ENCODE measurements around the gene NMT1. TPM values are rescaled to one million over a fixed set of nuclear protein-coding genes. Genes with fewer than 3 reads are reported as not detected.

NMT1 gene
- total RNA-seq, 1 experiment from 2014 or later, result 173 TPM

- peak within 1 kb of the TSS; percentile 38; the same call in 1 of the 2 replicates for H3K27ac ChIP-seq (ENCODE audit: low read depth, low read length)
- no peaks in the 10 kb centered on the region for H3K27me3 ChIP-seq (ENCODE audit: insufficient read depth, low read length)
- H4K20me1 ChIP-seq (ENCODE audit: insufficient read depth), result no peaks in the 10 kb centered on the region
- DNase-seq (ENCODE audit: low read depth, low spot score) (peak; percentile 96), ATAC-seq (peak; percentile 73)
- H3K4me1 ChIP-seq (ENCODE audit: control insufficient read depth in 1 of 2, insufficient read depth in 2 of 2, low read length in 2 of 2), result peaks cover 16 to 36% of the 10 kb centered on the region in 2 experiments
- TF ChIP-seq ELF1 (IDR thresholded peaks at IDR 0.05; ENCODE audit: borderline replicate concordance, low read depth) (no peak), ZNF274 (IDR thresholded peaks at IDR 0.05; ENCODE audit: low read depth, low read length) (no peak), MAX (IDR thresholded peaks at IDR 0.05) (no peak), EZH2 (IDR thresholded peaks at IDR 0.05) (no peak), RAD21 (IDR thresholded peaks at IDR 0.05; ENCODE audit: low read depth) (peak; percentile 100), CBX3 (IDR thresholded peaks at IDR 0.05; ENCODE audit: low read depth) (peak; percentile 76; the same call in 1 of the 2 replicates), POLR2AphosphoS5 (IDR thresholded peaks at IDR 0.05; ENCODE audit: low read depth, low read length) (peak; percentile 63; the same call in 1 of the 2 replicates), SIN3A (IDR thresholded peaks at IDR 0.05; ENCODE audit: low read depth) (no peak), EZH2phosphoT487 (IDR thresholded peaks at IDR 0.05; ENCODE audit: borderline replicate concordance) (no peak), SP1 (IDR thresholded peaks at IDR 0.05; ENCODE audit: low read depth) (peak; percentile 80), SRF (IDR thresholded peaks at IDR 0.05; ENCODE audit: low read depth) (no peak), REST (IDR thresholded peaks at IDR 0.05; ENCODE audit: low read depth) (no peak), CTCF (IDR thresholded peaks at IDR 0.05 in 2 of 3, conservative IDR thresholded peaks at IDR 0.05 in 1 of 3; ENCODE audit: borderline replicate concordance in 1 of 3, insufficient read depth in 1 of 3, low read depth in 2 of 3, low read length in 2 of 3) (peak; percentile 100), TCF7L2 (IDR thresholded peaks at IDR 0.05; ENCODE audit: borderline replicate concordance, extremely low read depth, insufficient read depth, insufficient read length) (peak; percentile 11)
- TF ChIP-seq, protein P1, sequence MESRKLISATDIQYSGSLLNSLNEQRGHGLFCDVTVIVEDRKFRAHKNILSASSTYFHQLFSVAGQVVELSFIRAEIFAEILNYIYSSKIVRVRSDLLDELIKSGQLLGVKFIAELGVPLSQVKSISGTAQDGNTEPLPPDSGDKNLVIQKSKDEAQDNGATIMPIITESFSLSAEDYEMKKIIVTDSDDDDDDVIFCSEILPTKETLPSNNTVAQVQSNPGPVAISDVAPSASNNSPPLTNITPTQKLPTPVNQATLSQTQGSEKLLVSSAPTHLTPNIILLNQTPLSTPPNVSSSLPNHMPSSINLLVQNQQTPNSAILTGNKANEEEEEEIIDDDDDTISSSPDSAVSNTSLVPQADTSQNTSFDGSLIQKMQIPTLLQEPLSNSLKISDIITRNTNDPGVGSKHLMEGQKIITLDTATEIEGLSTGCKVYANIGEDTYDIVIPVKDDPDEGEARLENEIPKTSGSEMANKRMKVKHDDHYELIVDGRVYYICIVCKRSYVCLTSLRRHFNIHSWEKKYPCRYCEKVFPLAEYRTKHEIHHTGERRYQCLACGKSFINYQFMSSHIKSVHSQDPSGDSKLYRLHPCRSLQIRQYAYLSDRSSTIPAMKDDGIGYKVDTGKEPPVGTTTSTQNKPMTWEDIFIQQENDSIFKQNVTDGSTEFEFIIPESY (IDR thresholded peaks at IDR 0.05; ENCODE audit: extremely low read depth, insufficient replicate concordance, low read length), result peak; percentile 19
- H2AFZ ChIP-seq (ENCODE audit: low read depth, low read length, poor library complexity, severe bottlenecking), result peak within 1 kb of the TSS; percentile 5
- CTCF ChIA-PET, result interaction anchor here (0.6 to 3.5 kb wide), 60 partner anchors 8 to 365 kb away, joined by 3 to 157 read pairs (median 4); partner anchors contain the start of genes C1QL1, DCAKD, HEXIM1 and HEXIM2
- H3K36me3 ChIP-seq (ENCODE audit: control insufficient read depth in 1 of 2, insufficient read depth in 2 of 2, low read length in 2 of 2), result no peaks in the 10 kb centered on the region
- intact Hi-C loops (cut with micrococcal nuclease), result loop anchor here (1.0 to 10.0 kb wide), 4 partner anchors 62 to 361 kb away; no protein-coding TSS in a partner anchor
- peaks cover 17% of the 10 kb centered on the region for H3K79me2 ChIP-seq (ENCODE audit: insufficient read depth, low read length)
- peak within 1 kb of the TSS; percentile 41 to 50 for H3K4me3 ChIP-seq (replicated peaks in 1 of 2; ENCODE audit: low read depth in 1 of 2, low read length in 2 of 2)
- H3K4me2 ChIP-seq (ENCODE audit: low read length), result peak within 1 kb of the TSS; percentile 78
- no peaks in the 10 kb centered on the region for H3K9me2 ChIP-seq (ENCODE audit: insufficient read depth)
- H3K9ac ChIP-seq (ENCODE audit: low read length), result peak within 1 kb of the TSS; percentile 48
- RAD21 ChIA-PET (ENCODE audit: low non-redundant PET in 1 of 2, low total read pairs in 2 of 2, uncharacterized antibody in 2 of 2, unreplicated experiment in 2 of 2), result interaction anchor here (0.7 to 2.1 kb wide), 10 partner anchors 14 to 217 kb away, joined by 3 to 25 read pairs (median 4); no protein-coding TSS in a partner anchor
- BruUV-seq (replicated peaks), result TSS peak; percentile 37
- POLR2A ChIA-PET, result interaction anchor here (0.8 to 2.3 kb wide), 10 partner anchors 11 to 167 kb away, joined by 3 to 32 read pairs (median 4); partner anchors contain the start of genes C1QL1 and HEXIM1
- no peaks in the 10 kb centered on the region for H3K9me3 ChIP-seq (ENCODE audit: control insufficient read depth in 1 of 2, insufficient read depth in 1 of 2, low read depth in 1 of 2, low read length in 2 of 2)
Measured at GRCh38 chr17:45135192-45135977, 74.3 kb downstream of the NMT1 start, which contains the start of gene ACBD4. Gene ACBD4, plus strand, starts transcription at chr17:45135687. Its CDS starts 458 bp downstream, at chr17:45136145.

Measured in HCT116 (cell line).